Stomach (tissue), 9 donors: ENCODE results near the gene PCDHGB2. TPM values are rescaled to one million over a fixed set of nuclear protein-coding genes. Genes with fewer than 3 reads are reported as not detected.
"Not testable (repeated sequence)": the region's sequence is repeated elsewhere in the genome, so short reads cannot be mapped to it uniquely, and the experiment has no call there.

Experiments used
- DNase-seq, 2 donors: peaks; one replicate each; pipeline versions ENCODE4 v3.0.0 to v3.0.0-alpha.2; 2013 to 2019
- H3K27ac ChIP-seq, 5 donors: fragments of 200-600 bp in 4 of 5; sonication (generic) in 4 of 5; one replicate each; pipeline ENCODE4 v1.5.1; 2013 to 2019; ENCODE audit warnings: mild to moderate bottlenecking in 1 of 5, moderate library complexity in 1 of 5
- H3K27me3 ChIP-seq, 3 donors: fragments of 200-600 bp; sonication (generic); one replicate each; pipeline ENCODE4 v1.5.1; 2017 to 2019; ENCODE audit warnings: mixed run types in 1 of 3
- H3K36me3 ChIP-seq, 4 donors: fragments of 200-600 bp; sonication (generic); 1 replicate in 3 of 4; 2 replicates in 1 of 4; pipeline ENCODE4 v1.5.1; 2016 to 2019
- H3K4me1 ChIP-seq, 4 donors: fragments of 200-600 bp; sonication (generic); one replicate each; pipeline ENCODE4 v1.5.1; 2016 to 2019
- H3K4me3 ChIP-seq, 4 donors: fragments of 200-600 bp; sonication (generic) in 3 of 4; one replicate each; pipeline ENCODE4 v1.5.1; 2016 to 2019; ENCODE audit warnings: mild to moderate bottlenecking in 1 of 4
- H3K9me3 ChIP-seq, 4 donors: fragments of 200-600 bp; sonication (generic); one replicate each; pipeline ENCODE4 v1.5.1; 2016 to 2019
- EP300 ChIP-seq: sonication (generic); formaldehyde crosslinking; IDR thresholded peaks from one replicate; pipeline ENCODE4 v1.6.1; 2017; ENCODE audit warnings: antibody characterized with exemption
- POLR2A ChIP-seq, 4 donors: fragments of 450-650 bp; IDR thresholded peaks; one replicate each; pipeline ENCODE4 v1.6.1; 2016; ENCODE audit warnings: antibody characterized with exemption in 4 of 4, control low read depth in 2 of 4, mild to moderate bottlenecking in 1 of 4, moderate library complexity in 1 of 4
- POLR2AphosphoS5 ChIP-seq, 3 donors: sonication (generic); formaldehyde crosslinking; IDR thresholded peaks; one replicate each; pipeline ENCODE4 v1.6.1; 2016; ENCODE audit warnings: antibody characterized with exemption in 3 of 3
- WGBS, 5 donors: extraction: QIAGEN DNeasy Blood & Tissue Kit in 3 of 5; methylation state at CpG; one replicate each; pipeline versions ENCODE4 v1.1.5 to v1.1.7; 2013 to 2018; 5-methylcytosine and 5-hydroxymethylcytosine counted together
- intact Hi-C: fragments of 100-400 bp; cut with DNase I; formaldehyde crosslinking; loops from one replicate; pipeline ENCODE4 v1.15.1; 2023; ENCODE audit warnings: low total_unique reads
- polyA plus RNA-seq, 3 donors: library from polyadenylated mRNA; stranded (reverse); fragments of 200-250 nt; gene quantifications; one replicate each; pipeline ENCODE4 v1.2.3, GENCODE V29; 2013
- total RNA-seq, 5 donors: library from RNA; depleted of rRNA; stranded (reverse); fragments of >200 nt; gene quantifications; one replicate each; pipeline versions ENCODE4 v1.1.0 to v1.2.3, GENCODE V29; 2014 to 2016
- TF ChIP-seq, protein P1 (sequence below), 7 experiments: fragments of 450-650 bp in 4 of 7; fragments of 200-600 bp in 3 of 7; sonication (generic) in 3 of 7; IDR thresholded peaks; one replicate each; pipeline ENCODE4 v1.5.1; 2016 to 2019; ENCODE audit warnings: antibody characterized with exemption in 7 of 7, control low read depth in 2 of 7, mild to moderate bottlenecking in 1 of 7
- donor health status: healthy with polysubstance abuse.
- donor health status: Bipolar disorder and iron deficiency.
- donor health status: healthy.

Gene PCDHGB2
- total and polyA plus RNA-seq, 8 donors: 0.10 to 10.7 (median 6.2) TPM; not detected in 3

DNA sequence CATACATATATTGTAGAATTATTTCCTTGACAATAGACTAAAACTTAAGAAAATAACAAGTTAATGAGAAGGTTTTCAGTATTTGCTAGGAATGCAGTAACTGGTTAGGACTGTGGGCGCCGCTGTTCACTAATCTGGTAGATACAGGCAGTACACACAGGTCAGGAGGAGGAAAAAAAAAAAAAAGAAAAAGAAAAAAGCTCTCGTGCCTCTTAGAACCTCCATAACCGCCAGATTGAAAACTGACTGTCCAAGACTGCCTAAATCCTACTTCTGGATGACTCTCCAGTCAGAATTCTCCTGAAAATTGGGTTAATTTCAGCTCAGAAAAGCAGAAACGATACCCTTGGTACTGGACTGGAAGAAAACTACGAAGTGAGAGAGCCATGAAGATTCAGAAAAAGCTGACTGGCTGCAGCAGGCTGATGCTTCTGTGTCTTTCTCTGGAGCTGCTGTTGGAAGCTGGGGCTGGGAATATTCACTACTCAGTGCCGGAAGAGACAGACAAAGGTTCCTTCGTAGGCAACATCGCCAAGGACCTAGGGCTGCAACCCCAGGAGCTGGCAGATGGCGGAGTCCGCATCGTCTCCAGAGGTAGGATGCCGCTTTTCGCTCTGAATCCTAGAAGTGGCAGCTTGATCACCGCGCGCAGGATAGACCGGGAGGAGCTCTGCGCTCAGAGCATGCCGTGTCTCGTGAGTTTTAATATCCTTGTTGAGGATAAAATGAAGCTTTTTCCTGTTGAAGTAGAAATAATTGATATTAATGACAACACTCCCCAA is 29.3 kb upstream of the PCDHGB2 start, which contains the start of gene PCDHGA1:
Gene PCDHGA1 (plus strand): TSS at position 216 of the 782 bp plus-strand sequence.
- peaks cover 0 to 5% (median 0%) of the 10 kb centered on the region in 4 donors for H3K36me3 ChIP-seq
- peaks cover 25 to 97% (median 87%) of the 10 kb centered on the region in 4 donors for H3K9me3 ChIP-seq
- H3K27me3 ChIP-seq: peaks cover 0 to 70% (median 28%) of the 10 kb centered on the region in 3 donors
- H3K4me3 ChIP-seq: no peak within 1 kb of the TSS
- WGBS, 5 donors: 22 to 32% (median 27%) methylated on average over 21 of the region's 21 CpGs
- peak in 1 of 2 donors; percentile 27 for DNase-seq
- intact Hi-C loops: no loop called here
- no peak within 1 kb of the TSS for H3K27ac ChIP-seq
- TF ChIP-seq, protein P1, sequence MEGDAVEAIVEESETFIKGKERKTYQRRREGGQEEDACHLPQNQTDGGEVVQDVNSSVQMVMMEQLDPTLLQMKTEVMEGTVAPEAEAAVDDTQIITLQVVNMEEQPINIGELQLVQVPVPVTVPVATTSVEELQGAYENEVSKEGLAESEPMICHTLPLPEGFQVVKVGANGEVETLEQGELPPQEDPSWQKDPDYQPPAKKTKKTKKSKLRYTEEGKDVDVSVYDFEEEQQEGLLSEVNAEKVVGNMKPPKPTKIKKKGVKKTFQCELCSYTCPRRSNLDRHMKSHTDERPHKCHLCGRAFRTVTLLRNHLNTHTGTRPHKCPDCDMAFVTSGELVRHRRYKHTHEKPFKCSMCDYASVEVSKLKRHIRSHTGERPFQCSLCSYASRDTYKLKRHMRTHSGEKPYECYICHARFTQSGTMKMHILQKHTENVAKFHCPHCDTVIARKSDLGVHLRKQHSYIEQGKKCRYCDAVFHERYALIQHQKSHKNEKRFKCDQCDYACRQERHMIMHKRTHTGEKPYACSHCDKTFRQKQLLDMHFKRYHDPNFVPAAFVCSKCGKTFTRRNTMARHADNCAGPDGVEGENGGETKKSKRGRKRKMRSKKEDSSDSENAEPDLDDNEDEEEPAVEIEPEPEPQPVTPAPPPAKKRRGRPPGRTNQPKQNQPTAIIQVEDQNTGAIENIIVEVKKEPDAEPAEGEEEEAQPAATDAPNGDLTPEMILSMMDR (IDR thresholded peaks at IDR 0.05): no peak
- TF ChIP-seq EP300: no peak
- TF ChIP-seq POLR2A (IDR thresholded peaks at IDR 0.05): no peak
- no peak for TF ChIP-seq POLR2AphosphoS5 (IDR thresholded peaks at IDR 0.05)
- H3K4me1 ChIP-seq: no peaks in the 10 kb centered on the region

DNA sequence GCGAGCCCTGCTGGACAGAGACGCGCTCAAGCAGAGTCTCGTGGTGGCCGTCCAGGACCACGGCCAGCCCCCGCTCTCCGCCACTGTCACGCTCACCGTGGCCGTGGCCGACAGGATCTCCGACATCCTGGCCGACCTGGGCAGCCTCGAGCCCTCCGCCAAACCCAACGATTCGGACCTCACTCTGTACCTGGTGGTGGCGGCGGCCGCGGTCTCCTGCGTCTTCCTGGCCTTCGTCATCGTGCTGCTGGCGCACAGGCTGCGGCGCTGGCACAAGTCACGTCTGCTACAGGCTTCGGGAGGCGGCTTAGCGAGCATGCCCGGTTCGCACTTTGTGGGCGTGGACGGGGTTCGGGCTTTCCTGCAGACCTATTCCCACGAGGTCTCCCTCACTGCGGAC is 27.2 kb upstream of the PCDHGB2 start:
- H3K4me1 ChIP-seq, H3K4me3 ChIP-seq, intact Hi-C loops, H3K27ac ChIP-seq, H3K36me3 ChIP-seq, DNase-seq: not testable (repeated sequence)
- Histone ChIP-seq H3K9me3 (peaks cover 20 to 95% (median 82%) of the 10 kb centered on the region in 4 donors), H3K27me3 (peaks cover 0 to 66% (median 28%) of the 10 kb centered on the region in 3 donors)
- WGBS, 5 donors: 20 to 44% (median 42%) methylated on average over 6 to 39 of the region's 39 CpGs

DNA sequence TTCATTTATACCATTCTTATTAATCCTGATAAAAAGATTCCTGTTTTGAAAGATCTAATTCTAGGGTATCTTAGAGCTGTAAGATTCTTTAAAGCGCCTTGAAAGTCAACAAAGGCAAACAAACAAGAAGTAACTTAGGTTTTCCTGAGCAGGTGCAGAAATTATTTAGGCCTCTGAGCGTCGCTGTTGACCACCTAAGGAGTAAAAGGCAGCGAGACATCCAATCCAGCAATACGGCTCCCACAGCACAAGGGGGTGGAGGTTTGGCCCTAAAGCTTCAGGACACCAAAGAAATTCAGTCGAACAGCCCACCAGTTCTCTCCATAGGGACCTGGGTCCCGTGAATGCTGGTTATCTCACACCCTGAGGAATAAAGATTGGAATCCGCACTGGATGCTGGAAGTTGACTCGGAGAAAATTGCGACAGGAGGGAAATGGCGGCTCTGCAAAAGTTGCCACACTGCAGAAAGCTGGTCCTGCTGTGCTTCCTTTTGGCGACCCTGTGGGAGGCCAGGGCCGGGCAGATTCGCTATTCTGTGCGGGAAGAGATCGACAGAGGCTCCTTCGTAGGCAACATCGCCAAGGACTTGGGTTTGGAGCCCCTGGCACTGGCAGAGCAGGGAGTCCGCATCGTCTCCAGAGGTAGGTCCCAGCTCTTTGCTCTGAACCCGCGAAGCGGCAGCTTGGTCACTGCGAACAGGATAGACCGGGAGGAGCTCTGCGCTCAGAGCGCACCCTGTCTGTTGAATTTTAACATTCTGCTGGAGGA is 21.1 kb upstream of the PCDHGB2 start, which contains the start of gene PCDHGA2:
Gene PCDHGA2 (plus strand): TSS at position 223 of the 769 bp plus-strand sequence.
- Histone ChIP-seq H3K4me3 (peak within 1 kb of the TSS in 3 of 4 donors; percentile 18 to 29 (median 26)), H3K9me3 (peaks cover 33 to 96% (median 87%) of the 10 kb centered on the region in 4 donors), H3K27me3 (peaks cover 0 to 58% (median 15%) of the 10 kb centered on the region in 3 donors), H3K36me3 (no peaks in the 10 kb centered on the region), H3K4me1 (no peaks in the 10 kb centered on the region), H3K27ac (no peak within 1 kb of the TSS)
- intact Hi-C loops: no loop called here
- TF ChIP-seq, protein P1 (IDR thresholded peaks at IDR 0.05): no peak
- TF ChIP-seq POLR2AphosphoS5 (IDR thresholded peaks at IDR 0.05) (no peak), EP300 (no peak), POLR2A (IDR thresholded peaks at IDR 0.05) (no peak)
- DNase-seq: peak in 1 of 2 donors; percentile 55
- WGBS, 5 donors: 8 to 17% (median 13%) methylated on average over 27 of the region's 27 CpGs

DNA sequence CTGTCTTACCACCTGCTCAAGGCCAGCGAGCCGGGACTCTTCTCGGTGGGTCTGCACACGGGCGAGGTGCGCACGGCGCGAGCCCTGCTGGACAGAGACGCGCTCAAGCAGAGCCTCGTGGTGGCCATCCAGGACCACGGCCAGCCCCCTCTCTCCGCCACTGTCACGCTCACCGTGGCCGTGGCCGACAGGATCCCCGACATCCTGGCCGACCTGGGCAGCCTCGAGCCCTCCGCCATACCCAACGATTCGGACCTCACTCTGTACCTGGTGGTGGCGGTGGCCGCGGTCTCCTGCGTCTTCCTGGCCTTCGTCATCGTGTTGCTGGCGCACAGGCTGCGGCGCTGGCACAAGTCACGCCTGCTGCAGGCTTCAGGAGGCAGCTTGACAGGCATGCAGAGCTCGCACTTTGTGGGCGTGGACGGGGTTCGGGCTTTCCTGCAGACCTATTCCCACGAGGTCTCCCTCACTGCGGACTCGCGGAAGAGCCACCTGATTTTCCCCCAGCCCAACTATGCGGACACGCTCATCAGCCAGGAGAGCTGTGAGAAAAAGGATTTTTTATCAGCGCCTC is 18.9 kb upstream of the PCDHGB2 start:
- WGBS, 5 donors: 42 to 70% (median 62%) methylated on average over 19 to 44 of the region's 45 CpGs
- H3K4me1 ChIP-seq, H3K4me3 ChIP-seq, intact Hi-C loops, H3K36me3 ChIP-seq, DNase-seq, H3K27ac ChIP-seq: not testable (repeated sequence)
- Histone ChIP-seq H3K27me3 (peaks cover 0 to 66% (median 14%) of the 10 kb centered on the region in 3 donors), H3K9me3 (peaks cover 40 to 100% (median 95%) of the 10 kb centered on the region in 4 donors)

DNA sequence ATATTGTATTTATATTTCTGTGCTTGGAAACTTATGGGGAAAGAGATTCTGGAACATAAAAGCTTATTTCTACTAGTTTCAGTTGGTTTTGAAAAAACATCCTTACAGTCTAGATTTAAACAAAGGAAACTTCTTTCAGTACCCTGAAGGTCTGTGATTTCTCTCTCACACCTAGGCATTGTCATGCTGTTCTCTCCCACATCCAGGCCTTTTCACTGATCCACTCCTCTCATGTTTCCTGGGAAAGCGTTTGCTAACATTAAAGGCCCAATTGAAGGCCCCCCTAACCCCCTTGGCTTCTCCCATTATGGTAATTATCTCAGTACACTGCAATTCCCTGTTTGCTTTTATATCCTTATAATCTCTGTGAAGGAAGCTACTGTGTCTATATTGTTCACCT is 17.0 kb upstream of the PCDHGB2 start:
- H3K4me3 ChIP-seq: no peak overlapping the region
- DNase-seq: no peak
- no peak overlapping the region for H3K27ac ChIP-seq
- H3K27me3 ChIP-seq: peaks cover 0 to 65% (median 18%) of the 10 kb centered on the region in 3 donors
- H3K36me3 ChIP-seq: peaks cover 0 to 8% (median 0%) of the 10 kb centered on the region in 4 donors
- intact Hi-C loops: no loop called here
- no peaks in the 10 kb centered on the region for H3K4me1 ChIP-seq
- H3K9me3 ChIP-seq: peaks cover 46 to 100% (median 98%) of the 10 kb centered on the region in 4 donors
- TF ChIP-seq, protein P1 (IDR thresholded peaks at IDR 0.05): no peak
- no peak for TF ChIP-seq EP300
- no peak for TF ChIP-seq POLR2AphosphoS5 (IDR thresholded peaks at IDR 0.05)
- no peak for TF ChIP-seq POLR2A (IDR thresholded peaks at IDR 0.05)
- WGBS, 5 donors: 5 to 26% (median 17%) methylated on average over 1 of the region's 1 CpG
